Hematopoietic multipotent progenitor cell treated with erythropoietin and hydrocortisone succinate and interleukin-3 and kit ligand, for 17 days (in vitro differentiated cells): ENCODE results near the gene PRRC1.
"Not testable (repeated sequence)": the region's sequence is repeated elsewhere in the genome, so short reads cannot be mapped to it uniquely, and the experiment has no call there.

ENCODE experiments used
- DNase-seq: peaks from one replicate; pipeline ENCODE4 v3.0.0-alpha.2; 2015; ENCODE audit warnings: low spot score

The PRRC1 gene

DNA sequence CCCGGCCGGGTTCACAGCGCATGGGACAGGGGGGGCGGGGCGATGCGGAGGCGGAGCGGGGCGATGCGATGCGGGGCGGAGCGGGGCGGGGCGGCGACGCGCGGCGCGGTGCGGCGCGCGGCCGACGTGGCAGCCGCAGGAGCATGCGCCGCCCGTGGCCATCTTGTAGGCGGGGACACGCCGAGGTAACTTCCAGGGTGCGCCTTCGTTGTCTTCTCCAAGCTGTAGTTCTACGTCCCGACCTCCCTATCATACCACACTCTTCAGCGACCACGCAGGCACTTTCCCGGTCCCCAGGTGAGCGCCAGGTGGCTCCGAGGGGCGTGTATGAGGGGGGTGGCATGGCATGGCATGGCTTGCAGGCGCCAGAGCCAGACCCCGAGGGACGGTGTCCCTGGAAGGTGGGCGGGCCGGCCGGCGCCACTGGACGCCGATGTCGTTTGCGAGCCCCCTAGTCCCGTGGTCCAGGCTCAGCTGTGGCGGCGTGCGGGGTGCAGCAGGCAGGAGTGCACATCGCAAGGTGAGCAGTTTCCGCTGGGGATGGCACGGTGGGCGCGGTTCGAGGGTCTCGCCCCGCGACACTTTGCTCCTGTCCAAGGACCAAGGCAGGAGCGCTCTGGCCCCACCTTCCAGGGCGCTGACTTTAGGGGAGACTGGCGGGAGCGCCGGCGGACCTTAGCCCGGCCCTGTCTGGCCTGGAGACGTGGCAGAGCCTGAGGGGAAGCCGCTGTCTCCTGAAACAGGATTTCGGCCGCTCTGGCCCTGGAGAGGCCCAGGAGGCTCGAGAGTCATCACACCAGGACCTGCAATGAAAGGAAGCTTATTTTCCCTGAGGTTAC is at the start of gene PRRC1:
PRRC1 (plus strand) TSS at position 161 of the 839 bp plus-strand sequence. CDS start 5,840 bp downstream, outside the sequence.
- DNase-seq, result peak; percentile 74

DNA sequence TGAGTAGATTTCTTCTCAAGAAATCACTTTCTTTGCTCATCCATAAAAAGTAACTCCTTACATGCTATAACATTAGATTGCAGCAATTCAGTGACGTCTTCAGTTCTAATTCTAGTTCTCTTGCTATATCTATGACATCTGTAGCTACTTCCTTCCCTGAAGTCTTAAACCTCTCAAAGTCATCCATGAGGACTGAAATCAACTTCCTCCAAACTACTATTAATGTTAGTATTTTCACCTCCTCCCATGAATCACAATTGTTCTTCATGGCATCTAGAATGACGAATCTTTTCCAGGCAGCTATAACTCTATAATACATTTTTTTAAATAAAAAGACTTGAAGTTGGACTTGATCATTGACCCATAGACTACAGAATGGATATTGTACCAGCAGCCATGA is 46.2 kb upstream of the PRRC1 start:
- DNase-seq, result no peak

DNA sequence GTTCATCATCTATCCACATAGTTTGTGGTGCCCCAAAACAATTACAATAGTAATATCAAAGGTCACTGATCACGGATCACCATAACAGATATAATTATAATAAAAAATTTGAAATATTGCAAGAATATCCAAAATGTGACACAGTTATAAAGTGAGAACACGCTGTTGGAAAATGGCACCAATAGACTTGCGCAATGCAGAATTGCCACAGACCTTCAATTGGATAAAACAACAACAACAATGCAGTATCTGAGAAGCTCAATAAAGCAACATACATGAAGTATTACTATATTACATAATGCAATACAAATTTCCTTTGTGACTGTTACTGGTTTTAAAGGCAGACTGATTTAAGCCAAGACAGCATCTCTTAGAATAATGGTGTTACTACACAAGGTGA is 44.7 kb upstream of the PRRC1 start:
- no peak for DNase-seq

DNA sequence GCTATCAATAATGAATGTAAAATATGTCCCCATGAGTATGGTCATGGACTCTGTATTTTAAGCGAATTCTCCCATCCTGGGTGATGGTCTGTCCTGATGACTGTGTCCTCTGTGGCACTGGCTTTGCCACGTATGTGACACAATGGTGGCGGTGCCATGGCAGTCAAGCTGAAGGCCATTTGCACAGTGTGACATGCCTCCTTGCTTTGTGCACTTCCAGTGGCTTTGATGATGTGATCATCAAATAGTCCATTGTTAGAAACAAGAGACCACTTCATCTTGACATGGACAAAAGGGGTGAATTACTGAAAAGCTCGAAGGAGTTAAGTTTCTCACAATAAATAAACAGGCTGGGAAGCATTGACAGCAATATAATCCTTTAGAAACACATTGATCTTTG is 31.0 kb upstream of the PRRC1 start:
- no peak for DNase-seq

DNA sequence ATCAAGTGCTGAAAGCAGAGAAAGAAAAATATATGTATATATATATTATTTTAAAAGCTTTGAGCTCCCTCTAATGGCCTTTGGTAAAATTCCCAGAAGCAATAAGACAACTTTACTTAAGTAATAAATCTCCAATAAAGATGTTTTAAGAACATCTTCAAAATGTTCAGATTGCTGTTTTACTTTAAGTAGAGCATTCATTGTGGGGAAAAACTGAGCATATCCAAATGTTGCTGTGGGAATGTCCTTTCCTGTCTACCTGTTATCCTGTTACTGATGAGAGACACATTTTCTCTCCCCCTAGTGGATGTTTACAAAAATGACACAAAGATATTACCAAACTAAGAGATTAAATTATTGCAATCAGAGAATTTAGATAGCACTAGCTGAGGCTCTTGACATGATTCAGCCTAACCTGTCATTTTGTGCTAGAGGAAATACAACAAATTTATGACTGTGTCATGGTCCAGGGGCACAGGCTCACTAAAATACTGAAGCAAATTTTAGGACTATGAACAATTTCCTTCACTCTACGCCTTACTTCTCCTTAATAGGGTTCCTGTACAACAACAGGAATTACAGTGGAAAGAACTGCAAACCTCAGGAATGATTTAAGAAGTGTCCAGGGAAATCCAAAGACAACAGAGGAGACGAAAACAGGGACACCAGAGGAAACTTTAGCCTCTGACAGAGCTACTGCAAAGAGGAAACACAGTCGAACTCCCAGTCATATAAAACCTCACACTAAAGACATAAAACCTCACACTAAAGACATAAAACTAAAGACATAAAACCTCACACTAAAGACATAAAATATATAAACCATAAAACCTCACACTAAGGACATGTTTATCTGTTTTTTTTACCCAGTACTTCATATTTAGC is 24.3 kb upstream of the PRRC1 start:
- DNase-seq, result peak; percentile 51

DNA sequence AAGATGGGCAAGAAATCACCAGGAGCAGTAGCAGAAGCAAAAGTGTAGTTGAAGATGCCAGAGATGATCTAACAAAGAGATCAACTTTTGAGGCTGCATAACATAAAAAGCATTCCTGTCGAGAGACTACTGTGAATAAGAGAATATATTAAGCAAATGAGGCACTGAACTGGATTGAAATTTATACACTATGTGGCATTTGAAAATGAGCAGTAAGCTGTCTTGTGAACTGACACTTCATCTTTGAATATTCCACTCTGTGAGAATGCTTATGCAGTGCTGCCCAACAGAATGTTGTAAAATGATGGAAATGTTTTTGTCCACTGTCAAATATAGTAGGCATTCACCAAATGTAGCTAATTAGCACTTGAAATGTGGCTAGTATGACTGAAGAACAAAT is 18.9 kb upstream of the PRRC1 start:
- no peak for DNase-seq

DNA sequence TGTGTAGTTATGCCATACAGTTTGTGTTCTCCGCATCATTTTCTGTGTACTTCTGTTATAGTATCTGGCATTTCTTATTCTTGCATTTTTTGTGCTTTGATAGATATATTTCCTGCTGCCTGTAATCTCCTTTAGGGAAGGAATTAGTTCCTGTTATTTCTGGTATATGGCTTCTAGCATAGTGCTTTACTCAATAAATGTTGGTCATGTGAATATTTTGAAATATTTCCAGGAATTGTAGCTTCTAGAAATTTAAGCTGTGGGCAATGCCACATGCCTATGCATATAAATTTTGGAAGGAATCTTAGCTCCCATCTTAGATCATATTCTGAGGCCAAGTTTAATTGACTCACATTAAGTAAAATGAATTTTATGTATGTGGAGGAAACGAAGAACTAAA is 11.5 kb upstream of the PRRC1 start:
- no peak for DNase-seq

DNA sequence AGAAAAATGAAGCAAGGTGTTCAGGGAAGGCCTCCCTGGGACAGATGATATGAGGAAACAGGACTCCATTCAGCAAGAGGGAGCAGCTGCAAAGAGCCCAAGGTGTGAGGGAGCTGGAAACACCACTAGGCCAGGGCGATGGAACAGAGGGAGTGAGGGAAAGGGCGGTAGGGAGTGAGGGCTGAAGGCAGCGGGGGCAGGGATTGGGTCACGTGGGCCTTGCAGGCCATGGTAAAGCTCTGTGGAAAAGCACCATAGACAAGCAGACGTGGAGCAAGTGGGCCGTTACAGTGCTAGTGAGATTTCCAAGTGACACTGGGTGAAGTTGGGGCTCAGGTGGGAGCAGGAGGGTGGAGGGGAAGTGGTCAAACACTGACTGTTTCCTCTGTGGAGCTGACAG is 10.8 kb upstream of the PRRC1 start:
- no peak for DNase-seq

DNA sequence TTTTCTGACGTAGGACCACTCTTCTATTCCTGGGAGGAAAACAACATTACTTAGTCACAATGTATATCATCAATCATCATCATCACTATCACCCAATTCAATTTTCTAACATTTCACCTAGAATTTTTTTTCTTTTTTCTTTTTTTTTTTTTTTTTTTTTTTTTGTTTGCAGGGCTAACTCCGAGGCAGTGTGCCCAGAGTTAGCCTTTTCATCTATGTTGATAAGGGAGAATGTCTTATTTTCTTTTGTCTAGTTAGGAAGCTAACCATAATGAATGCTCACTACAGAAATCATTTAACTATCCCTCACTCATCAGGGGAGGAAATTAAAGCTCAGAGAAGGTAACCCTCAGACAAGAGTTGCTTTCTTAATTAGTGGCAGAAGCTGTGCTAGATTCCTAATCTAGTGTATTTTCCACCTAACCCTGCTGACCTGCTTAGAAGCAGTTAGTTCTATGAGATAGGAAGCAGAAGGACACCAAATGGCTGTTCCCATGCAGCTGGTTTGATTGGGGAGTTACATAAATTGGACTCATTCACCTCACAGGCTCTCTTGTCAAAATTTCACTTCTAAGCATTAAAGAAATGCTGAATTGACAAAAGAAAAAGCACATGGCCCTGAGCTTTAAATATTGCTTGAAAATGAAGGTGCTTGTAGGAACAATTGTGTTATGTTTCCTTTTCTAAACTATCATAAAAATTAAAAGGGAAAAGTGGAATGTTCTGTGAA is 8.6 kb upstream of the PRRC1 start:
- no peak for DNase-seq

DNA sequence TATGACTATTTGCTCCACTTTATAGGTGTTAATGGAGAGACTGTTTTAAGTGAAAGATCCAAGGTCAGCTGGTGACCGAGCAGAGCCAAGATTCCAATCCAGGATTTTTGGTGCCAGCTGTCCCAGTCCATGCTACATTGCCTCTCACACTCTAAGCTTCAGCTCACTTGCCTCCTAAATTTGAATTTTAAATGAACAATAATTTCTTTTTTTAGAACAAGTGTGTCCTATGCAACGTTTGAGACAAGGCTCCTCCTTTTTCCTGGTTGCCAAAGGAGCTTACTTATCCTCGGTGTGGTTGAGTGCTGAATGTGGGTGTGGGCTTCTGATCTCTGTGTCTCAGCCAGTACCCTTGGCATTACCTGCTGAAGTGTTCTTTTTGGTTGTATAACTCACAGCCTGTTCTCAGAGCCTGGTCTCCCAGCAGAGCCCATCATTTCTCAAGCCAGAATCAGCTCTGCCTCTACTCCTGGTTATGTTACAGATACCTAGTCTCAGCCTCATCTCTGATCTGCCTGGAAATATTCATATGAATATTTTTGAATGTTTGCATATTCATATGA is 4.0 kb upstream of the PRRC1 start:
- DNase-seq, result no peak

DNA sequence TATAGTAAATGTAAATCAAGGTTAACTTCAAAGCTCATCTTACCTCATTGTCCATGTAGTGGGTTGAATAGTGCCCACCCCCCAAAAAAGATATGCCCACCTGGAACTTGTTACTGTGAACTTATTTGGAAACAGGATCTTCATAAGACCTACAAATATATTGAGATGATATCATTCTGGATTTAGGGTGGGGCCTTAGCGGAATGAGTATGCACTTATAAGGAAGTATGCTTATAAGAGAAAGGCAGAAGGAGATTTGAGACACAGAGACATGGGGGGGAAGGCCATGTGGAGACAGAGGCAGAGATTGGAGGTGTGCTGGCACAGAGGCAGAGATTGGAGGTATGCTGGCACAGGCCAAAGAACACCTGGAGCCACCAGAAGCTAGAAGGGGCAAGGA is 2.6 kb upstream of the PRRC1 start:
- DNase-seq, result no peak

DNA sequence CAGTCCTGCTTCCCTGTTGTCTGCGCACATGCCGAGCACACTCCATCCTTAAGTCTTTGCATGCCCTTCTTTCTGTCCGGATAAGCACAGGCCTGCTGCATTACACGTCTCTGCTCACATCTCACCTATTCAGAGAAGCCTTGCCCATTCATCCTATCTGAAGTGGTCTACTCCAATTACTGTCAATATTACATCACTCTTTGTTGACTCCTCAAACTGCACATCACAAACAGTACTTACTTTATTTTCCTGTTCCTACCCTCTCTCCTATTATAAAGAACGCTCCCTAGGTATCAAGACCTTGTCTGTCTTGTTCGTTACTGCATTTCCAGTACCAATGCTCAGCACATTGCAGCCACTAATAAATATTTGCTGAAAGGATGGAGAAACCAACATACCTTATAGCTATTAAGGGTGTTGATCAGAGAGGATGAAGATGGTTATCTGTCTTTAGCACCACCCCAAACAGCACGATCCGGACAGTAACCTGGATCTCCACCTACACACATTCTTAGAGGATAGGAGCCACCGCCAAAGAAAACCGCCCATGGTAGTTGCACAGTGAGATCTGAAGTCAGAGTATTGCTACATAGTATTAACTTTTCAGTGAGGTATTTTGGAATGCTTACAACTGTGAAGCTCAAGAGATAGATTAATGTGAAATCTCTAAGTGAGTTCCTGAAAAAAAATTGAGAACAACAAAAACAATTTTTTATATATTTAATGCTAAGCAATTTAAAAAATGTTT is 1.6 kb upstream of the PRRC1 start:
- DNase-seq, result no peak

DNA sequence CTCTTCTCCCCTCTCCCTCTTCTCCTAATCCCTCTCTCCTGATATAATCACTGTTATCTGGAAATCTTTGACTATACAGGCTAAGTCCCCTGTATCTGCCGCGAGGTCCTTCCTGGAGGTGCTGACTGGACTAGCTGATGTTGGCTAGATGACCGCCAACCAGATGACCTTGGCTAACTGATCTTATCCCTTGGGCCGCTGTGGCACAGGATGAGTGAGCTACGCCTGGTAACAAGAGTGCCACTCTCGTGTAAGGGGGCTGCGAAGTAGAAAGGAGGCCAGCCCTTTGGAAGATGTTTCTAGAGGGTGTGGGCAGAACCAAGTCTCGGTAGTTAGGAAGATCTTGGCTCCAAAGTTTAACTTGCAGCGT is 345 bp upstream of the PRRC1 start:
- no peak for DNase-seq

DNA sequence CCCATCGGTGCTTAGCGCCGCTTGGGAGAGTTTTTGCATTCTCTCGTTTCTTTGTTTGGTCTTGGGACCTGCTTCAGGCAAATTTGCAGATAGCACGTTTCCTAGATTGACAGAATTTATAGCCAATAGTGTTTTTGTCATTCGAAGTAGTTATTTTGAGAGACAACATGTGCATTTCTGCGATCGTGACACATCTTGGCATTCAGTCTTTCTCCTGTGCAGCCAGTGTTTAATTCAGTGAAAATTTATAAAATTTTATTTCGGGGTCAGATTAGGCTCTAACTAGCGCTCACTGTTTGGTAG is 830 bp downstream of the PRRC1 start:
- peak; percentile 15 for DNase-seq

DNA sequence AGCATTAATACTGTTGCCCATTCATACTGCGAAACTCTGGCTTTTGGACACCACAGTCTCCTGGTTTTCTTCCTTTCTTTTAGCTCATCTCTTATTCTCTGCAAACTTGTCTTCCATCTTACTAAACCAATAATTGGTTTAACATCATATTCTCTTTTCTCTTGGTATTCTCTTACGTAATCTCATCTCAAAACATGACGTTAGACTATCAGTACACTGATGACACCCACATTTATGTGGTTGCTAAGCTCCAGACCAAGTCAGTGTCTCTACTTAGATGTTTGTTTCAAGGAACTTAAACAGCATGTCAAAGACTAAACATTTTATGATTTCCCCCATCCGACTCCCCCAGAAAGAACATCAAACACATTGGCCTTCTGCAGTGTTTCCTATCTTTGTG is 2.1 kb downstream of the PRRC1 start:
- no peak for DNase-seq

DNA sequence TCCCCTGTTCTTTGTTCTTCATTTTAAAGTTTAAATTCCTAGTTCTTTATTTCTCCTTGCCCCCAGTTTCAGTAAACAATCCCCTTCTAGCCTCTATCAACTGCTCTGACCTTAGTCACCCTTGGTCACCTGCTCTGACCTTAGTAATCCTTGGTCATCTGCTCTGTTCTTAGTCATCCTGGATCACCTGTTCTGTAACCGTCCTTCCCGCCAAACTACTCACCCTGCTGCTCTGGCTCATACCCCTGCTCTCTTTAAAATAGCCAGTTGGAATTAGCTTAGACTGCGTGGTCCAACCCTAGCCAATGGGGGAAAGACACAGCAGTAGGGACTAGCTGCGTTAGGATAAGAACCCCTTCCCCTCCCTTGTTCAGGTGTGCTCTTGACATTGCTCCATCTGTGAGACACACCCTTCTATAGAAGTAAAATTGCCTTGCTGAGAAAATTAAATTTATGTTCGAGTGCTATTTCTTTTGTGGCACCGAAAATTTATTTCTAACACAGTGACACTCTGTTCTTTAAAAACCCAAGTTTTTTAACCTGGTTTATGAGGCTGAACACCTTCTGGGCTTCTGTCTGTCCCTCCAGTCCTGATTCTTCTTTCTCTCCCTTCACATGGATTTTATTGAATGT is 3.8 kb downstream of the PRRC1 start:
- no peak for DNase-seq

DNA sequence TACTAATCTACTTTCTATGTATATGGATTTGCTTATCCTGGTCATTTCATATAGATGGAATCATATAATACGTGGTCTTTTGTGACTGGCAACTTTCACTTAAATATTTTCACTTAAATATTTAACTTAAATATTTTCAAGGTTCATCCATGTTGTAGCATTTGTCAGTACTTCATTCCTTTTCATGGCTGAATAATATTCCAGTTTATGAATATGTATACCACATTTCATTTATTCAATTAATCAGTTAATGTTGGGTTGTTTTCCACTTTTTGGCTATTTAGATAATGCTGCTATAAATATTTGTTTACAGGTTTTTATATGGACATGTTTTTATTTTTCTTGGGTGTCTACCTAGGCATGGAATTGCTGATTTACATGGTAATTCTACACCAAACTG is 7.7 kb downstream of the PRRC1 start:
- no peak for DNase-seq

DNA sequence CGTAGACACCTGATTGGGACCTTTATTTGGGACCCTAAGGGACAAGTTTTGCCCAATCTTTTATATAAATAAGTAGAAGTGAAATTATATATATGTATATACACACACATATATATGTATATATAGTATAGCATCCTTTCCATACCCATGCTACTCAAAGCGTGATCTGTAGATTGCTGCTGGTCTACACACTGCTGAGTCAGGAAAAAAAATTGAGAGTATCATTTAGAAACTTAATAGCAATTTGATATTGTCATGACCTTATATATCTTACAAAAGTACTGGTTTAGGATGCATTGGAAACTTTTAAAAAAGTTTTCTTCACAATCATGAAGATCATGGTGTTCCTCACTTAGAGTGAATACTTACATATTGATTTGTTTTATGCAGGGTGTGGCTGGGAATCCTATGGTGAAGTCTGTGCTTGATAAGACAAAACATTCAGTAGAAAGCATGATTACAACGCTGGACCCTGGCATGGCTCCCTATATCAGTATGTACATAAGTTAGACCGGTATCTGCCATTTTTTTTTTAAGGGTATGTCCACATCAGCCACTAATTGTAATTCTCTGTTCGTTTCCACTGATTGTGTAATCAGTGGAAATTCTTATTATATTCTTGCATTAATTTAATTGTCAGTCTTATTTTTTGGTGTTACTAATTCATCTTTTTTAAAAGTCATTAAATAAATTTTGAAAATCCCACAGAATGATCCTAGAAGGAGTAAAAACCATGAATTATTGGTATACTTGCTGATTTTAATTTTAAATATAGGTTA is 12.7 kb downstream of the PRRC1 start:
- DNase-seq, result no peak

DNA sequence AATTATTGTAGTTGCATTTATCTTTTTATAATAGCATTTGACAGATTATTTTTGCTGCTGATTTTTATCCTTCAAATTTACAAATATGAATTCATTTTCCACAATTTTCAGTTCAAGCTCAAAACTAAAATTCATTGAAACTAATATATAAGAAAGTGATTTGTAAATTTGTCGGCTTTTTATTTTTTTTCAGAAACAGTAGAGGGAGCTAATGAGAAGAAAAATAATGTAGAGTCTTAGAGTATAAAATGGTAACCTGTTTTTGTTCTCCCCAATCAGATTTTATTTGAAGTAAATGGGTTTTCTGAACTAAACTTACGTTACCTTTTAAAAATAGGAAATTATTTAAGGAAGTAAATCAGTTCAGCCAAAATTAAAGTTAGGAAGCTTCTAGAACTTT is 19.2 kb downstream of the PRRC1 start:
- no peak for DNase-seq

DNA sequence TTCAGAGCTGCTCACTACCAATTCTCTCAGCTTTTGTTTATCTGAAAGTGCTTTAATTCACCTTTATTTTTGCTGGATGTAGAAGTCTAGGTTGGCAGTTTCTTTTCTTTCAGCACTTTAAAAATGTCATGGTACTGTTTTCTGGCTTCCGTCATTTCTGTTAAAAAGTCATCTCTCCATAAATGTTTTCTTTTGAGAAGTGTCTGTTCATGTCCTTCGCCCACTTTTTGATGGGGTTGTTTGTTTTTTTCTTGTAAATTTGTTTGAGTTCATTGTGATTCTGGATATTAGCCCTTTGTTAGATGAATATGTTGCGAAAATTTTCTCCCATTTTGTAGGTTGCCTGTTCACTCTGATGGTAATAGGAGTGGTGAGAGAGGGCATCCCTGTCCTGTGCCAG is 23.1 kb downstream of the PRRC1 start:
- not testable (repeated sequence) for DNase-seq
